Sciatic nerve (tissue), 2 donors: ENCODE results near the gene PRC1. TPM values are rescaled to one million over a fixed set of nuclear protein-coding genes. Genes with fewer than 3 reads are reported as not detected.

Experiments used
- ATAC-seq: fragments of 200-7000 bp; cut with Tn5 transposase; one replicate; pipeline ENCODE4 v1.9.1; 2020; ENCODE audit warnings: mild to moderate bottlenecking, moderate library complexity
- DNase-seq: peaks from one replicate; pipeline ENCODE4 v3.0.0-alpha.2; 2020; ENCODE audit warnings: low spot score
- intact Hi-C: fragments of 100-400 bp; cut with DNase I; formaldehyde crosslinking; loops from one replicate; pipeline ENCODE4 v1.14.2; 2022
- total RNA-seq: library from RNA; stranded (reverse); fragmentation: NEBNext Ultra II Directional; extraction: Animal tissue kit (Norgen Biotek cat#: 25700); gene quantifications from one replicate; pipeline ENCODE4 v1.2.1, GENCODE V29; 2021
- donor health status: DM: no; HTN: no; CAD: no.
- donor health status: DM: no; HTN: no; CAD: no.

Gene PRC1
- total RNA-seq, 1 donor from 2014 or later = 5.7 TPM

DNA sequence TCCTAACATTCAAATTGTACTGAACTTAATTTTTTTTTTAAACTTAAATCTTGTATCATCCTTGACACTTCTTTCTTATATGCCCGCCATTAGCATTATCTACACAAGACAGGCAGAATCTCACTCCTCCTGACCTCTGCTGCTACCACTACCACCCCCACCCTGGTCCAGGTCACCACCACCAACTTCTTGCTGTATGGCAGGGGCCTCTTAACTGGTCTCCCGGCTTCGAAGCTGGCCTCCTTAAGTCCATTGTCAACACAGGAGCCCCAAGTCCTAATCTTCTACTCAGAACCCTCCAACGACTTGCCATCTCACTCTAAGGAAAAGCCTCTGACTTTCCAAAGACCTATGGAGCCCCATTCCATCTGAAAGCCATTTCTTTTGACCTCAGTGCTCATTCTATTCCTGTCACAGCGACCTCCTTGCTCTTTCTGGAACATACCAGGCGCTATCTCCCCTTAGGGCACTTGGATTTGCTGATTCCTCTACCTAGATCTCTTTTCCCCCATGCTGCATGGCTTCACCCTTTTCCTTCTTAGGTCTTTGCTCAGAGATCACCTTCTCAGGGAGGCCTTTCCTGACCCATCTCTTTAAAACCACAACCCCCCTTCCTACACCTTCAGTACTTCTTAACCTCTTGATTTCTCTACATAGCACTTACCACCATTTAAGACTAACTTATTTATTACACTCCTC, 2.6 kb downstream of the PRC1 start:
- intact Hi-C loops = no loop called here
- no peak for ATAC-seq

DNA sequence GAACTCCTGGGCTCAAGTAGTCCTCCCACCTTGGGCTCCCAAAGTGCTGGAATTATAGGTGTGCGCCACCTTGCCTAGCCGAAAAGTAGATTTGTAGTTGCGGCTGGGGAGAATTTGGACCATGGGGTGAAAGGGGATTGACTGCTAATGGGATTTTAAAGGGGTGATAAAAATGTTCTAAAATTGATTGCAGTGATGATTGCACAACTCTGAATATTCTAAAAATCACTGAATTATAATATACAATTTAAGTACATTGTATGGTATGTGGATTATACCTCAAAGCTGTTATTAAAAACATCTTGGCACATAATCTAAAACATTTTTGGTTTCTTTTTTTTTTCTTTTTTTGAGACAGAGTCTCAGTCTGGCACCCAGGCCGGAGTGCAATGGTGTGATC, 3.9 kb downstream of the PRC1 start:
- intact Hi-C loops = no loop called here
- no peak for ATAC-seq
- DNase-seq = no peak

More for the DNA sequence above, 2.6 kb downstream of the PRC1 start:
- no peak for DNase-seq

DNA sequence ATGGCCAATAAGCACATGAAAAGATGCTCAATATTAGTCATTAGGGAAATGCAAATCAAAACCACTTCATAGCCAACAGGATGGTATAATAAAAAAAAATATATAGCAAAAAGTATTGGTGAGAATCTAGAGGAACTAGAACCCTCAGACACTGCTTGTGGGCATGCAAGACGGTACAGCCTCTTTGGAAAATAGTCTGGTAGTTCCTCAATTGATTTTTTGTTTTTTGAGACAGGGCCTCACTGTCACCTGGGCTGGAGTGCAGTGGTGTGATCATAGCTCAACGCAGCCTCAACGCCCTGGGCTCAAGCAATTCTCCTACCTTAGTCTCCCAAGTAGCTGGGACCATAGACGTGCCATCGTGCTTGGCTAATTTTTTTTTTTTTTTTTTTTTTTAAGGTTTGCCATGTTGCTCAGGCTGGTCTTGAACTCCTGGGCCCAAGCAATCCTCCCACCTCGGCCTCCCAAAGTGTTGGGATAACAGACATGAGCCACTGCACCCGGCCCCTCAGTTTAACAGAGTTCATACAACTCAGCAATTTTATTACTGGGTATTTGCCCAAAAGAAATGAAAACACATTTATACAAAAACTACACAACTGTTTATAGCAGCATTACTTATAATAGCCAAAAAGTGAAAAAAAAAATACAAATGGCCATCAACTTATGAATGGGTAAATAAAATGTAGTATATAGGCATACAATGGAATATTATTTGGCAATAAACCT, 5.1 kb downstream of the PRC1 start:
- intact Hi-C loops = no loop called here
- no peak for DNase-seq
- no peak for ATAC-seq

DNA sequence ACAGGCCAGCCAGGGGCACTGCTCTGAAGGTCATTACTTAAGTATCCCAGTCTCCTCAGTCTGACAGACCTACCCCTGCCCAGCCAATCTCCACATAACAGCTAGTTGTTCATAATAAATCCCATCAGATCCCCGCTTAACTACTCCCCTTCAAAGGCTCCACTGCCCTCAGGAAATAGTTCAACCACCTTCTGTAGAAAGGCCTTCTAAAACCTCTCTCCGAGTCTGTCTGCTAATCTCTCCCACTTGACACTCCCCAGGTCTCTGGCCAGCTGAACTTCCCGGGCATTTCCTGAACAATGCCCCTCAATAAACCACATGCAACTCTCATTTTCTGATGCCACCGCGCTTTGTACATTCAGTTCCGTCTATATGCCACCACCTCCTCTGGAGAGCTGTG, 6.0 kb downstream of the PRC1 start:
- intact Hi-C loops = no loop called here
- DNase-seq (no peak), ATAC-seq (no peak)

DNA sequence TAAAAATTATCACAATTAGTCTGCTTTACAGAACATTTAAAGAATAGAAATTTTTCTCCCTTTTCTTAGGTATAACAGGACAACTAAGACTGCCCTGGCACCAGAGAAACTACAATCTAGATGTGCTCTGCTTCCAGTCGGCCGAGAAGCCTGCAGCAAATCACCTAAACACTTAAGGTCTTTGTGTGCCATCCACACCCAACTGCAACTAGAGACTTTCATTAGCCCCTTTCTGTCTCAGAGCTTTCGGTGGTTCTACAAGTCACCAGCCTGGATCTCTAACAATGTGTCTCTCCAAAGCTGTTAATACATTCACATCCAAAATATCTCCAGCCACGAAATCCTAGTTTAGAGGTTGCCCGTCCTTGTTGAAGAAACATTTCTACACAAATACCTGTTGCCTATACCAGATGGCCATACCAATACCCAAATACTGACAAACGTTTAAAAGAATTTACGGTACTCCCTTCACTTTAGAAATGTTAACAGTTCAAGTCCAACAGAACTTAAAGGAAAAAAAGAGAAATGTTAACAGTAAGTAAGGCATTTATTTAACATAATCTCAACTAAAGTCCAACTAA, 6.7 kb downstream of the PRC1 start:
- DNase-seq = no peak
- ATAC-seq = no peak
- intact Hi-C loops = no loop called here

DNA sequence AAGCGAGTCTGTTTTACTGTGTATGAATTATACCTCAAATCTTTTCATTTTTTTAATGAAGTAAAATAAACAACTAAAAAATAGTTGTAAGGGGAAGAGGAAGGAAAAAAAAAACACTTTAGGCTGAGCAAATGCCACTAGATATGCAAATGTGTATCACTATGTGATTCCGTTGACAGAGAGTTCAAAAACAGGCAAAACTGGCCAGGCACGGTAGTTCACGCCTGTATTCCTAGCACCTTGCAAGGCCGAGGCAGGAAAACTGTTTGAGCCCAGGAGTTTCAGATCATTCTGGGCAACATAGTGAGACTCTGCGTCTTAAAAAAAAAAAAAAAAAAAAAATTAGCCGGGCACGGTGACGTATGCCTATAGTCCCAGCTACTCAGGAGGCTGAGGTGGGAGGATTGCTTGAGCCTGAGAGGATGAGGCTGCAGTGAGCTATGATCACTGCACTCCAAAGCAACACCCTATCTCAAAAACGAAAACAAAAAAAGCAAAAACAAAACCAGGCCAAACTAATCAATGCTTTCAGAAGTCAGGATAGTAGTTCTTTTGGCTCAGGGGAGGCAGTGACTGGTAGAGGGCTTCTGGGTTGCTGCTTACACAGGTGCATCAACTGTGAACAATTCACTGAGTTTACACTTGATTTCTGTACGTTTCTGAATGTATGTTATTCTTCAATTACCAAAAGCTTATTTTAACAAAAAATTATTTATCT, 7.4 kb downstream of the PRC1 start:
- no peak for ATAC-seq
- intact Hi-C loops = no loop called here
- DNase-seq = no peak

DNA sequence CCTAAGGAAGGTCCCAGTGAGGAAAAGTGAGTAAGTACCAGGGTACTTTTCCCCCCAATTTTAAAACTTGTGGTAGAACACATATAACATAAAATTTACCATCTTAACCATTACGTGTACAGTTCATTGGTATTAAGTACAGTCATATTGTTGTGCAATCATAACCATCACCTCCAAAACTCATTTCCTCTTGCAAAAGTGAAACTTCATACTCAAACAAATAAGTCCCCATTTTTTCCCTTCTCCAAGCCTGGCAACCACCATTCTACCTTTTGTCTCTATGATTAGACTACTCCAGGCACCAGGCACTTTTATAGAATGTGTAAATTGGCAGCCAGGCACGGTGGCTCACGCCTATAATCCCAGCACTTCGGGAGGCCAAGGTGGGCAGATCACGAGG, 12.2 kb downstream of the PRC1 start:
- ATAC-seq = no peak
- DNase-seq = no peak
- intact Hi-C loops = no loop called here

DNA sequence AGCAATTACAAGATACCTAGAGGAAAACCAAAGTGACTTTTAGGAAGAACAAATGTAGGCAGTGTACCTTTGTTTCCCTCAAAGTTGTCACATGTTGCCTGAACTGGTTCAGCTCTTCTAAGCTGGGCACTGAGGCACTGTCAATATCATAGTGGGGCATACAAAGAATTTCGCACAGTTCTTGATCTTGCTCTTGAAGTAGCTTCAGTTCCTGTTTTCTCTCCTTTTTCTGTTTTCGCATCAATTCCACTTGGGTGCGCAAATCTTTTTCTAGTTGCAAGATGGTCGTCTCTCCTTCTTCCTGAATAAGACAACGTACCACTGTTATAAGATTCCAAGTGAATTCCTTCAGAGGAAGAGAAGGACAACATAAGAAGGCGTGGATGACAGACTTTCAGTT, 12.7 kb downstream of the PRC1 start:
- ATAC-seq (no peak), DNase-seq (no peak)
- intact Hi-C loops = no loop called here

DNA sequence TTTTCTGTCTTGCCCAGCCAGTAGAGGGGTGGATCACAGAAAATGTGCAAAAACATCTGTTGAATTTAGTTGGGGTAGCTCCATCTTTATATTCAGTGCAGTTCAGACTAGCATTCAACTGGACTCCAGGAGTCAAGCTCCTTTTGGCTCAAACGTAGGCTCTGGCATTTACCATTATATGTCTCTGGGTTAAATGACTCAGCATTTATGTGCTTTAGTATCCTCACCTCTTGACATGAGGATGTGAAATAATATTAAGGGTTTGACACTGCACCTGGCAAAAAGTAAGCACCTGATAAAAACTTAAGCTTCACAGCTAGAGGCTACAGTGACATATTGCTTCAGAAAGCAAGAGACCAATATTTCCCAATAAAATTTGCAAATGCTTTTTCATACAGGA, 14.8 kb downstream of the PRC1 start:
- intact Hi-C loops = no loop called here
- no peak for DNase-seq
- no peak for ATAC-seq

DNA sequence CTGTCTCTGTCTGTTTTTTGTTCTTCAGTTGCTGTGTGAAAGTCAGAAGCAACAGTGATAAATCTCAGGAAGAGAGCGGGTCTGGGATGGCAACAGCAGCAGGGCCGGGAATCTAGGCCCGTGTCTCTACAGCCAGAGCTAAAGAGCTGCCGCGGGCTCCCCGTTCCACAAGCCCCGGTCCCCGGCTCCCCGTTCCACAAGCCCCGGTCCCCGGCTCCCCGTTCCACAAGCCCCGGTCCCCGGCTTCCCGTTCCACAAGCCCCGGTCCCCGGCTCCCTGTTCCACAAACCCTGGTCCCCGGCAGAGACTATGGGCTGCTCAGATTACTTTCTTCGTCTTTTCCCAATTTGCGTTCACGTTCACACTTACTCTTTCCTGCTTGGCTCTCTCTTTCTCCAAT, 20.1 kb downstream of the PRC1 start:
- ATAC-seq (no peak), DNase-seq (no peak)
- intact Hi-C loops = no loop called here

DNA sequence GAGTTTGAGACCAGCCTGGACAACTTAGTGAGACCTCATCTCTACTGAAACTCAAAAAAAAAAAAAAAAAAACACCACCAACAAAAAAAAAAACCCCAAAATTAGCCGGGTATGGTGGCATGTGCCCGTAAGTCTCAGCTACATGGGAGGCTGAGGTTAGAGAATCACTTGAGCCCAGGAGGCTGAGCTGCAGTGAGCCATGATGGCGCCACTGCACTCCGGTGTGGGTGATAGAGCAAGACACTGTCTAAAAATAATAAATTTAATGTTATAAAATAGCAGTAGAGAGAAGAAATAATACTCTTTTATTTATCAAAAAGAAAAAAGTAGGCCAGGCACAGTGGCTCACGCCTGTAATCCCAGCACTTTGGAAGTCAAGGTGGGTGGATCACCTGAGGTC, 22.2 kb downstream of the PRC1 start:
- ATAC-seq (no peak), DNase-seq (no peak)
- intact Hi-C loops = no loop called here

DNA sequence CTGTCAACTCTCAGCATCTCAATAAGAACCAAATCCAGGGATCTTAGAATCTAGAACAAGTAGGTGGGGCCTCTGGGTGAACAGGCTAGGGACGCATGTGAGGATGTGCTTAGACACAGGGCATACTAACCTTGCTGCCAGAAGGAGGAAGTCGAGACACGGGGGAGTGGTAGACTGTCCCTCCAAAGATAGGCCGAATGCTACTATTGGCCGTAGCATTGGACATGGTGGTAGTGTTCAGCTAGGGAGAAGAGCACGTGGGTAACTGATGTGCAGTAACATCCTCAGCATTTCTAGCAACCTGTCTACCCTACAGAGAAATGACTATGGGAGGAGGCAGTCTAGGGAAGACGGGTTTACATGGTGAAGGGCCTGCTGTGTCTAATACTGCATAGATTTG, 24.1 kb downstream of the PRC1 start:
- intact Hi-C loops = no loop called here
- ATAC-seq (no peak), DNase-seq (no peak)

DNA sequence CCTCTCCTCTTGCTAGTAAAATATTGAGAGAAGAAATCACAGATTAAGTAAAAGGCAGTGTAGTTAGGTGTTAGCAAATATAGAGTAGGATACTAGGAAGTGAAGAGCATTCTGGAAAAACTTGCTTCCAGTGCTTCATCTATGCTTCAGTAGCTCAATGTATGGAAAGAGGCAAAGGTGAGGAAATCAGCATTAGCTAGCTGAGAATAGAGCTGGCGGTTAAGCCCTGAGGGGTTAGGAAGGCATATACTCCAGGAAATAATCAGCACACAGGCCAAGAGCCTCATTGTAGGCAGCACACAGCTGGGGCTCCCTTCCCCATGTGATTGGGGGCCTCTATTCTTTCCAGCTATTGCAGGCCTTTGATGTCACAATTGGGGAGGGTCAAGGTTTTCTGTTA, 25.9 kb downstream of the PRC1 start:
- DNase-seq = no peak
- intact Hi-C loops = no loop called here
- no peak for ATAC-seq

DNA sequence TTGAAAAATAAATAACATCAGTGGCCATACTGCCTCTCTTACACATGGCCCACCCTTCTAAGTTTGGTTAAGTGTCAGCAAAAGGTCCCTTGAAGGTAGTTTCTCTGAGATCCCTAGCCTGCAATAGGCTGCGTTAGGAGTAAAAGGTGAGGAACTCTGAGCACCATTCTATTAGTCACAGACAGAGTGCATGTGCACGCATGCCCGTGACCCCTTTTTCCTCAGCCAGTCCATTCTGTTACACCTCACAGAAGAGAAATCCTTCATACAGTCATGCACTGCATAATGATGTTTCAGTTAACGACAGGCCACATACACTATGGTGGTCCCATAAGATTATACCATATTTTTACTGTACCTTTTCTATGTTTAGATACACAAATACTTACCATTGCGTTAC, 27.1 kb downstream of the PRC1 start:
- ATAC-seq (no peak), DNase-seq (no peak)
- intact Hi-C loops = no loop called here

DNA sequence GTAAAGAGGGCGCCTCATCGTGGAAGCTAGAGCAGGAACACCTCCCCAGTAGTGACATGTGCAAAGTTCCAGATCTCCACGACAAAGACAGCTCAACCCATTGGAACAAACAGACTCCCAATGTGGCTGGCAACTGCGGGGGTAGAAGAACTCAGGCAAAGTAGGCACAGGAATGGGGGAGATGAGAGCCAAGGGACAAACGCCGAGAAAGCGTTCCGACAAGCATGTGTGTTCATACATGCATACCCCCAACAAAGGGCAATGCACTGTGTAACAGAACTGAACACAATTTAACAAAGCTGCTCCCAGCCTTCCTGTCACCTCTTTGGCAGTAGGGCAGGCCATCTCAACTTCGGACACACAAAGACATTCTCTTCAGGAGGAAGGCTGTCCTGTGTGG, 28.1 kb downstream of the PRC1 start:
- intact Hi-C loops = no loop called here
- no peak for ATAC-seq
- no peak for DNase-seq

DNA sequence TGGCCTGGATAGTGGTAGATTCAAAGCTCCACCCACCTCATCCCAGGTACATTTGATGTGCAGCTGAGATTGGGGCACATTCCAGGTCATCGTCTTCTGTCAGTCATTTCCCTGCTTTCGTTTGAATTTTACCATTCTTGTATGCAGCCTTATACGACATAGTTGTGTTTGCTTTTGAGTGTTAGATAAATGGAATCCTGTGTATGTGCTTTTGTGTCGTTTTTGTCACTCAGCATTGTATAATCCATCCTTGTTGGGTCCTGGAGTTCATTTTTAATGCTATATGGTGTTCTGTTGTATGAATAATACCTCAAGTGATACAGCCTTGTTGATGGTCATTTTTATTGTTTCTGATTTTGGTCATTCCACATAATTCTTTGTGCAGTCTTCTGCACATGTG, 32.3 kb downstream of the PRC1 start:
- no peak for DNase-seq
- intact Hi-C loops = no loop called here
- ATAC-seq = no peak

DNA sequence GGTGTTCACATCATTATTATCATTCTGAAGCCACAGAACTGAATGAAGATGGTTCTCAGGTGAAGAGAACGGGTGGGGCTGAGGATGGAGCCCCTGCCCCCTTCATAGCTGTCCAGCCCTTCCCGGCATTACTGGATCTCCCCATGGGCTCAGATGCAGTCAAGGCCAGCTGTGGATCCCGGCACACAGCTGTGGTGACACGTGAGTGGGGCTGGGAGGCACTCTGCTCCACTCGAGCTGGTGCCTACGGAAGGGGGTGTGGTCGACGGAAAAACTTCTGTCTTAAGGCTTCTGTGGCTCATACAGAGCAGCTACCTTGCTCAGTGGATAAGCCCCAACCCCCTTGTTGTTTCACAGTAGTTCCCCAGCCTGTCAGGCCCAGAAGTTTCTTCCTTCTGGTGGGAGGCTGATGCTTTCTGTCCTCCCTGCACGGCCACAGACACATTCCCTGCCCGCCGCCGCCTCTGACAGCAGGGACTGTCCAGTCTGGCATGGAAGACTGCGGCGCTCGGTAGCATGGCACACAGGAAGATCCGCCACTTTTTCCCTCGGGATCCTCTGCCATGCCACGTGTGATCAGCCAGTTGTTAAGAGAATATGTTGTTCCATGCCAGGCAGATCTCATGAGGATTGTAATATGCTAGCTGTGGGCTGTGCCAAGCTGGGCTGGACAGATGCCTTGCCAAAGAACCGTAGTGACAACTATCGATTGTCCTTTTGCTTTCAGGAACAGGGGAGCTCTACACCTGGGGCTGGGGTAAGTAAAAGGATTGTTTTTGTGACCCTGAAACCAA, 33.8 kb downstream of the PRC1 start:
- intact Hi-C loops = no loop called here
- DNase-seq = no peak
- ATAC-seq = peak; percentile 28

DNA sequence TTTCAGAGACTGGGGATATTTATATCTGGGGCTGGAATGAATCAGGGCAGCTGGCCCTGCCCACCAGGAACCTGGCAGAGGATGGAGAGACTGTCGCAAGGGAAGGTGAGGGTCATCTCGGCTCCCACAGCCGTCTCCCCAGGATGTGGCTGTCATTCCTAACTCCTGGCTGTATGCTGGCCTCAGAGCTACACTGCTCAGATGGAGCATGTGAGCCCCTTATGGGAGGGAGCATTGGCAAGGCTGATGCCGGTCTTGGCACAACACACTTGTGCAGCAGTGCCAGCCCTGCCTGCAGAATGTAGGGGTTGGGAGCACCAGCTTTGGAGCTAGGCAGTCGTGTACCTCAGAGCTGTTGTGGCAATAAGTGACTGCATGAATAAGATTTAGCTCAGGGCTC, 34.4 kb downstream of the PRC1 start:
- DNase-seq = no peak
- ATAC-seq = peak; percentile 16
- intact Hi-C loops = no loop called here

DNA sequence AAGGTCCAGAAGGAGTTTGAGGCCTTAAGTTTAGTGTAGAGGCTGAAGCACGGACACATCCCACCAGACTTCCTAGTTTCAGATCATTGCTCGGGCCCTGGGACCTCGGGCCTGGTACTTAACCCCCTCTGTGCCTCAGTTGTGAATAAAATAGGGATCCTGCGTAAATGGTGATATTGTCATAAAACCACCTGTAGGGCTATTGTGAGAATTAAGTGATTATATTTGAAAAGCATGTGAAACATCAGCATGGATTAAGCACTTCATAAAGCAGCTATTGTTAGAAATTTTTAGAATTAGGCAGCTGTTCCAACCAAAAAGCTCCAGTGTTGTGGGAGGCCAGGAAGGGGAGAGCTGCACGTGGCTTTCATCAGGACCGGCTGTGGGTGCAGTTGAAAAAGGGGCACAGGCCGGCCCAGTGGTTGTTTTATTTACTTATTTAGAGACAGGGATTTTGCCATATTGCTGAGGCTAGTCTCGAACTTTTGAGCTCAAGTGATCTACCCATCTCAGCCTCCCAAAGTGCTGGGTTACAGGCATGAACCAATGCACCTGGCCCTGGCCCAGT, 35.2 kb downstream of the PRC1 start:
- ATAC-seq = no peak
- no peak for DNase-seq
- intact Hi-C loops = no loop called here
